Activated CD8-positive, alpha-beta memory T cell treated with anti-CD3 and anti-CD28 coated beads, Interleukin-2, amount 50 U/mL, for 48 hours (primary cell): Measurements from ENCODE around the gene GGT1.
"Not testable (repeated sequence)": the region's sequence is repeated elsewhere in the genome, so short reads cannot be mapped to it uniquely, and the experiment has no call there.

Experiments used
- DNase-seq: peaks from one replicate; pipeline ENCODE4 v3.0.0-alpha.2; 2020

The GGT1 gene

DNA sequence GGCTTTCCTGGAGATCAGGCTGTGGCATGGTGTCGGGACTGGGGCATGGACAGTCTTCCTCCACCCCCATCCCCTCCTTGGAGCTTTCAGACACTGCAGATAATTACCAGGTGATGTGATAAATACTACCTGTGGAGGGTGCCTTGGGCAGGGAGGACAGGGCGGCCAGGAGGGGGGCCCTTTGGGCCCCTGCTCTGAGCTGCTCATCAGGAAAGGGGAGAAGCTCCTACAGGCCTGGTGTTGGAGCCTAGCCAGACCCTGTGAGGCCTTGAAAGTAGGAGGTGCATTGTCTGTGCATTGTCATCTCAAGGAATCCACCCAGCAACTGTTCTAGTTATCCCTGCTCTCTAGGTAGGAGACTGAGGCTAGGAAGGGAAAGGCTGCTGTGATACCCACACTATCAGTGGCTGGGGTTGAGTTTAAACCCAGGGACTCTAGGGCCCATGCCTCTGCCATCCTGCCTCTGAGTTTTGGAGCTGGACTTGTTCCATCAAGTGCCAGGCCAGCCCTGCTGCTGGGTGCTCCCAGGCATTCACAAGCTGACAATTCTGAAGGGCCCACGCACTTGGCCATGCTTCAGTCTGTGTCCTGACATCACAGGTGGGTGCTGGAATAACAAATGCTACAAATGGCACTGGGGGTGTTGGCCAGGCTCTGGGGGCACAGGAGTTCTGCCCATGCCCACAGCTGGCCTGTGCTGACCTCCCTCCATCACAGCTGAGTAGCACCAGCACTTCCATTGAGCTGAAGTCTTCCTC, 2.9 kb upstream of the GGT1 start:
- DNase-seq, result not testable (repeated sequence)

DNA sequence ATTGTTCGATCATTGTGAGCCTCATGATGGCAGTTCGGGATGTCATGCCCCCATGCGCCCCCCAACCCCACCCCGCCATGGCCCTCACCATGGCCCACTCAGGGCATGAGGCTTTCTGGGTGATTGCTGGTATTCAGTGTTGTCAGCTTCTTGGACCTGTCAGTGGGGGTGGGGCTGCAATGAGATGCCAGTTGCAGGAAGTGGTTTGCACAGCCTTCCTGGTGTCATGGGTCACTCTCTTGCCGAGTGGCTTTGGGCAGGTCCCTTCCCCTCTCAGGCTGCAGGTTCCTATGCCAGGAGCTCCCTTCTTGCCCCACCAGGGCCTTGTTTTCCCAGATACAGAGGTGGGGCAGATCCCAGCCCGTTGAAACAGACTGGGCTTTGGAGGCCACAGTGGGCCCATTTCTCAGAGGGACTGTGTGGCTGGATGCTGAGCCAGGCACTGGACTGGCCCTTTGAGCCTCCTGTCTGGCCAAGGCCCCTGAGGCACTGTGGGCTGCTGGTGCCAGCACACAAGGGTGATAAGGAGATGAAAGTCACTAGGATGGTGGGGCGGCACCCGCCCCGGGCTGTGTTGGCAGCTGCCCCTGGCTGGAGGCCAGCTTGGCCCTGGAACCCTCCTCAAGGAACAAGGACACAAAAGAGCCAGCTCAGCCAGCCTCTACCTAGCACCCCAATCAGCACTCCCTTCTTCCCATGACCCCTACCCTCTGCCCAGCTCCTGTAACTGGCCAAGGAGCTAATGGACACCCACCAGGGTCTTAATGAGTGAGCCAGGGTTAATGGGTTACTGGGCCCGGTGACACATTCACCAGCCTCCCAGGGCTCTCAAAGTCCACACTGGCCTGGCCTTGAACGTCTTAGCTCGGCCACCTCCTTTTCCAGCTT, 1.5 kb upstream of the GGT1 start:
- no peak for DNase-seq

DNA sequence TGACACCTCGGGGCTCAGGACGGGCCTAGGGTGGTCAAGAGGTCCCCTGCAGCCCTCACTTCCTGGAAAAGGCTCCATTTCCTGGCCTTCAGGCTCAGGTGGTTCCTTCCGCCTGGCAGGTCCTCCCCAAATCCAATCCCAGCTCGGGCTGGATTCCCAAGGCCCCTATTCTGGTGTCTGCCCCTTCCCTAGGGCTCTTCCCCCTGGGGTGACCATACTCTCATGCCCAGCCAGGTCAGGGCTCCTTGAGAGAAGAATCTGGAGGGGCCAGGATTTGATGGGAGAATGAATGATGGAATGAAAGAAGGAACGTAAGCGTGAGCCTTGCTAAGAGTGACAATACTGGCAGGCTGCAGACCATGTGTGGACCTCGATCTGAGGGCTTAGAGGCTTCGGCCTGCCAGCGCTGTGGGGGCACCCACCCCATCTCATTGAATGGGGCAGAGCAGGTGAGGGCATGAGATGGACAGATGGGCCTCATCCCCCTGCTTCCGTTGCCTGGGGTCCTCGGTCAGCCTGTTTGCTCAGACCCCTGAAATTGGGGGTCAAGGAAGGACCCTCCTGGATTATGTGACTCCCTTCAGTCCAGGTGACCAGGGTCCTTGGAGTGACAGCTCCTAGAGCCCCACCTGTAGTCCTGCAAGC, 766 bp upstream of the GGT1 start:
- not testable (repeated sequence) for DNase-seq

DNA sequence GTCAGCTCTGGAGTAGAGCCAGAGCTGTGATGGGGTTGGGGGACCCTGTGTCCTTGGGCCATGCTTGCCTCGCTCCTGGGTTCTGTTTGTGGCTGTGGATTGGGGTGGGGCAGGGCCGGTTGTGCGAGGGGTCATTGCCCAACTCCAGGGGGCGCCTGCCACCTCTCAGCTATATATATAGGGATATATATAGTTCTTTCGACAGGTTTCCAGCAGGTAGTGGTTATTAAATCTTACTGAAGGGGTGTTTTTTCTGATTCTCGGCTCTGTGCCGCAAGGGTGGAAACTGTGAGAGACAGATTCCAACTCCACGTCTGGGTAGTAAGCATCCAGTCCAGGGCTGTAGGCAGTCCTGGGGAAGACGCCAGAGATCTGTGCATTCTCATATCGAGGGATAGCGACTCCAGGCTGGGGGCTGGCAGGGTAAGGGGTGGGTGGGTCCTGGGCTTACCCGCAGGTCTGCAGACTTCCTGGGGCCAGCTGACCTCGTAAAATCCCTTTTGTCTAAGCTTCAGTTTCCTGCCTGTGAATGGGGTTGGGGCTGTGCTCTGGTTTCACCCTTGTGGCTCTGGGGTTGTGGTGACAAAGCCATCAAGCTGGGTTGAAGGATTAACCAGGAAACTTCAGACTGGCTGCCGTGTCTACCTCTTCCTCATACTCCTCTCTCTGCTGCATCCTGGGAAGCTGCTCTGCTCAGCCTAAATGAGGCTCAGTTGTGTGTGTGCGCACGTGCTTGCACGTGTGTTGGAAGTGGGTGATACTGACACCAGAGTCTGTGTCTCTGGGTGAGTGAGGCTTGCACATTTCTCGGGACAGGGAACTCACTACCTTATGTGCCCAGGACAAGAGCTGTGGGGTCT, 1.0 kb downstream of the GGT1 start:
- not testable (repeated sequence) for DNase-seq

DNA sequence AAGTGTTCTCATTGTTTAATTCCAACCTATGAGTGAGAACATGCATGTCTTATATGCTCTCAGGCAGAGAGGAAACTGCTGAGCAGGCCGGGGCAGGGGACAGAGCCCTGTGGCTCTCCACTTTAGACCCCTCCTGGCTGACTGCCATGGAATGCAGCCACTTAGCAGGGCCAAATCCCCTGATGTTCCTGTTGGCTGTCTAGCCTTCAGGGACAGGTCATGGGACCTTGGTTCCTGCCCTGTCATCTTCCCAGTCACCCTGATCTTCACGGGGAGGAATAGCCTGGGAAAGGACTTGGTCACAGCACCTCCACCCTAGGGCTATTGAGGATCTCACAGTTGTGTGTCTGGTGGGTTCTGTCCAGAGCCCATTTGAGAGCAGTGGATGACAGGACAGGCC, 3.3 kb downstream of the GGT1 start:
- not testable (repeated sequence) for DNase-seq

DNA sequence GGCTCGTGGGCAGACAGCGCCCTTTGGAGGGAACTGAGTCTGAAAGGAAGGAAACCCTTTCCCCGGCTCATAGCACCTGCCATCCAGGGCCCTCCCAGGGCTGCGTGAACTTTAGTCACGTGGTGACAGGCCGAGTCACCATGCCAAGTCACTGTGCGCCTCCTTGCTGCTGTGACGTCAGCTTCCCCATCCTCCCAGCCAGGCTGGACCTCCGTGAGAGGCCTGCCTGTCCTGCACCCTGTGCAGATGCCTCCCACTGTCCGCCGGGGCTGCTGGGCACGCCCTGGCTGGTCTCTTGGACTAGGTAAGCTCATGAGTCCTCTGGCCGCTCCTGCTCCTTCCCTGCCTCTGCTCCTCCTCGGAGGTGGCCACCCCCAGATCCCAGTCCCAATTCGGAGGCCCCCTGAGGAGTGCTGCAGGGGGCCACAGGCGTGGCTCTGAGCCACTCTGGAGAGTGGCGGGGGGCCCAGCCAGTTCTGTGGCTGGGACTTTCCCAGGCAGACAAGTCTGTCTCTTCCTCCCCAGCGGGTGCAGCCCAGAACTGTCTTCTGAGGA, 4.5 kb downstream of the GGT1 start:
- DNase-seq, result peak; percentile 79

DNA sequence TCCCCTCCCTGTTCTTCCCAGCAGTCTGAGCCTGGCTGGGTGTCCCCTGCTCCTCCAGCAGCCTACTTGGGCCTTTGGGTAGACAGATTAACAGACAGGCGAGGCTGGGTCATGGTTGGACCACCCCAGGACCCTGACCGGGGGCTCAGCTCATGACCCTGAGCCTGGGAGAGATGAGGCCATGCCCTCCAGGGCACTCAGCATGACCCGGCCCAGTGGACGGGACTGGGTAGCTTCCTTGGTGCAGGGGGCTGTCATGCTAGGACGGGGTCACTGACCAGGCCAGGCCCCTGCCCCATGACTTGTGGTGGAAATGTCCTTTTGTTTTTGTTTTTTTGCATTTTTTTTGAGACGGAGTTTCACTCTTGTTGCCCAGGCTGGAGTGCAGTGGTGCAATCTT, 5.3 kb downstream of the GGT1 start:
- DNase-seq, result not testable (repeated sequence)

DNA sequence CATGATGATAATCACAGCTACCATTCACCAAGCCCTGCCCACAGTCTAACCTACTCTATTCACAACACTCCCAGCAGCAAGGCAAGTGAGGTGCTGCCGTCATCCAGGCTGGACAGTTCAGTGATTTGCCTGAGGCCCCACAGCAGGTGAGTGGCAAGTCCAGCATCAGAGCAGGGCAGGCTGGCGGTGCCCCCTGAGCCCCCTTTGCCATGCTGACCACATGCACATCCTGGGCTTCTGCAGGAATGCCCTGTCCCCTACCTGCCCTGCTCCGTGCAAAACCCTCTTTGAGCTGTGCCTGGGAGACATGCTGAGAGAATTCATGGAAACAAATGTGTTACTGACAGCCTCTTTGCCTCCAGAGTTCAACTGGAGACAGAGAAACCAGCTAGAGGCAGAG, 6.9 kb downstream of the GGT1 start:
- not testable (repeated sequence) for DNase-seq

DNA sequence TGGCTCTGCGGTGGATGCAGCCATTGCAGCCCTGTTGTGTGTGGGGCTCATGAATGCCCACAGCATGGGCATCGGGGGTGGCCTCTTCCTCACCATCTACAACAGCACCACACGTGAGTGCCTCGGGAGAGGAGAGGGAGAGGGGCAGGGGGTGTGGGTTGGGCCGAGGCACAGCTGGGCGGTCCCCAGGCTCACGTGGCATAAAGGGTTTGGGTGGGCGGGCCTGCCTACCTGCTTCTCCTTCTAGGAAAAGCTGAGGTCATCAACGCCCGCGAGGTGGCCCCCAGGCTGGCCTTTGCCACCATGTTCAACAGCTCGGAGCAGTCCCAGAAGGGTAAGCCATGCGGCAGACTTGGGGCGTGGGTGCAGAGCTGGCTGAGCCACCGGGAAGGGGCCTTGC, 11.8 kb downstream of the GGT1 start:
- not testable (repeated sequence) for DNase-seq

DNA sequence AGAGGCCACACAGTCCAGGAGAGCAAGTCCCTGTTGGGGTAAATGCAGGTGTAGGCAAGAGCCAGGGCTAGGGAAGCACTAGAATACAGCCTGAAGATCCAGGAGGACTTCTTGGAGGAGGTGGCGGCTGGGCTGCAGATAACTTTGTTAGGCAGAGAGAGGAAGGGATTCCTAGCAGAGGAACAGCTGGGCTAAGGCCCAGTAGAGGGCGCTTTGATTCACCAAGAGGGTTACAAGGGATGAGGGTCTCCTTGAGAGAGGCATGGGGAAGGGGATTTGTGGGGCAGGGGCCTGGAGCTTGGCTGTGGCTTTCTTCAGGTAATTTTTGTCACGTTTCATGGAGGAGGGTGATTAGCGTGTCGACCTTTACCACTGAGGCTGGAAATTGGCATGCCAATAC, 18.3 kb downstream of the GGT1 start:
- not testable (repeated sequence) for DNase-seq

DNA sequence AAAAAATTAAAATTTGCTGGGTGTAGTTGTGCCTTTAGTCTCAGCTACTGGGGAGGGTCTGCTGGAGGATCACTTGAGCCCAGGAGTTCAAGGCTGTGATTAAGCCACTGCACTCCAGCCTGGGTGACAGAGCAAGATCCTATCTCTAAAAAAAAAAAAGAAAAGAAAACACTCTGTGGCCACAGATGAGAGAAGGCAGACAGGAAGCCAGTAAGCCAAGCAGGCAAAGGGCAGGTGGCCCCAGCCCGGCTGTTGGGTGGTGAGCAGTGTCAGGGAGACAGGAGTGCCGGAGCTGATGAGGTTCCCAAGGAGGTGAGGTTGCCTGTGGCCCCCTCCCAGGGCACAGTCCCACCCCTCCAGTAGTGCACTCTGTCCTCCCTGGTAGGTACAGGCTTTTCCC, 19.6 kb downstream of the GGT1 start:
- not testable (repeated sequence) for DNase-seq

DNA sequence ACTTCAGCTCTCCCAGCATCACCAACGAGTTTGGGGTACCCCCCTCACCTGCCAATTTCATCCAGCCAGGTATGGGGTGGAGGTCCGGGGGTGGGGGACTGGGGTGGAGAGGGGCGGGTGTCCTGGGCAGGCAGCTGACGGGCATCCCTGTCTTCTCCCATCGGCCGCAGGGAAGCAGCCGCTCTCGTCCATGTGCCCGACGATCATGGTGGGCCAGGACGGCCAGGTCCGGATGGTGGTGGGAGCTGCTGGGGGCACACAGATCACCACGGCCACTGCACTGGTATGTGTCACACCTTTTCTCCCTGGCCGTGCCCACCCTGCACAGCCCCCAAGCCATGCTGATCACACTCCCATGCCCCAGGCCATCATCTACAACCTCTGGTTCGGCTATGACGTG, 24.9 kb downstream of the GGT1 start:
- DNase-seq, result not testable (repeated sequence)

DNA sequence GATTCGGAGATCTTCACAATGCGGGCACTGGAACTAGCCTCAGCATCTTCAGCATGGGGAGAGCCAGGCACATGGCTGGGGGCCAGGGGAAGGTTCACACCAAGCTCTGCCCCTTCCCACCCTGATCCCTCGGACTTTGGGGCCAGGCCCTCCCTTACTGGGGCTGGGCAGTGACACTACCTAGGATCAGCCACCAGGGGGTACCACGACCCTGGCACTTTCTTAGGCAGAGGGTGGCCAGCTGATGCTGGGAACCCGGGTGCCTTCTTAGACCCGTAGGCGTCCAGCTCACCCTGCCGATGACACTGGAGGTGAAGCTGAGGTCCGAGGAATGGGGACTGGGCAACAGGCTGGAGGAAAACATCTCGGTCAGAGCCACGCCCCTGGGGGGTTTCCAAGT, 26.1 kb downstream of the GGT1 start:
- DNase-seq, result peak; percentile 59

DNA sequence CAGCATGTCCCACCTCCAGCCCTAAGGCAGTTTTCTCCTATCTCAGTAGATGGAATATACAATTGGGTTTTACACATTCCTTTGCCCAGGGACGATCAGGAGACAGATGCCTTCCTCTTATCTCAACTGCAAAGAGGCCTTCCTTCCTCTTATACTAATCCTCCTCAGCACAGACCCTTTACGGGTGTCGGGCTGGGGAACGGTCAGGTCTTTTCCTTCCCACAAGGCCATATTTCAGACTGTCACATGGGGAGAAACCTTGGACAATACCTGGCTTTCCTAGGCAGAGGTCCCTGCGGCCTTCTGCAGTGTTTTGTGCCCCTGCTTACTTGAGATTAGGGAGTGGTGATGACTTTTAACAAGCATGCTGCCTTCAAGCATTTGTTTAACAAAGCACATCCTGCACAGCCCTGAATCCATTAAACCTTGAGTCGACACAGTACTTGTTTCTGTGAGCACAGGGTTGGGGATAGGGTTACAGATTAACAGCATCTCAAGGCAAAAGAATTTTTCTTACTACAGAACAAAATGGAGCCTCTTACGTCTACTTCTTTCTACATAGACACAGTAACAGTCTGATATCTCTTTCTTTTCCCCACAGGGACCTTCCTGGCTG, 27.9 kb downstream of the GGT1 start:
- DNase-seq, result not testable (repeated sequence)

DNA sequence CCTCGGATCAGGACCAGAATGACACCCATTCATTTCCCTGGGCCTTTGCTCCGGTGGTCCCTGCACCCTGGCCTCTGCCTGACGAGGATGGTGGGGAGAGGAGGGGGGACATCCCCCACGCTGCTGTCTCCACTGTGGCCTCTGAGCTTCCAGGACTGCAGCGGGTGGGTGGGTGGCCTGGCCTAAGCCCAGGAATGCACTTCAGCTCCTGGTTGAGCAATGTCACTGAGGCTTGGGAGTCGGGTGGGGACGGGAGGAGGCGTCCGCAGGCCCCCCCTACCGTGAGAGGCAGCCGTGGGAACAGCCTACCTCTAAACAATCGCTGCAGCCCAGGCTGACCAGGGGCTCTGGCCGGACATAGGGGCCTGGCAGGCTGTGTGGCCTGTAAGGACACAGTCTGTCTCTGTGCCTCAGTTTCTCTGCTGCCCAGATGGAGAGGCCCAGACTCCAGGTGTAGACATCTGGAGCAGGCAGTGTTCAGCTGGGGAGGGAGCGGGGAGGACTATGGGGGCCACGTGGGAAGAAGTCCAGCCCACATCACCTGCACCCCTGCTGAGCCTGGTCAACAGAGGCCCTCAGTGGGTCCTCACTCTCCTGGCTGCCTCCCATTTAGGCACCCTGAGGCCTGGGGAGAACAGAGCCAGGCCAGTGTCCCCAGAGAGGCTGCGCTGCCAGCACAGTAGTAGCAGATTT, 28.6 kb downstream of the GGT1 start:
- DNase-seq, result not testable (repeated sequence)

DNA sequence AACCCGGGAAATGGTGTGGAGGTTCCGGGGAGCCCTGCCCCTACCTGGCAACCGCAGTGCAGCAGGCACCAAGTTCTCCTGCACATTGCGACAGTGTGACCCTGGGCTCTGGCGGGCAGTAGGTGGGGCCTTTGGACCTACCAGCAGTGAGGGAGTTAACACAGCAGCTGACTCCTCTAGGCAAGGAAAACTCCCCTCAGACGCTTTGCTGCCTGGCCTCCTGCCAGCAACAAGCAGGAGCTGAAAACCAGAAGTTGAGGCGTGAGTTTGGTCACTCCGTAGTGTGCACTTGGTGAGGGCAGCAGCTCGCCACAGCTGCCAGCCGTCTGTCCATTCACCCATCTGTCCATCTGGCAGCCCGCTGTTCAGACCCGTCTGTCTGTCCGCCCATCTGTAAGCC, 29.6 kb downstream of the GGT1 start:
- not testable (repeated sequence) for DNase-seq

DNA sequence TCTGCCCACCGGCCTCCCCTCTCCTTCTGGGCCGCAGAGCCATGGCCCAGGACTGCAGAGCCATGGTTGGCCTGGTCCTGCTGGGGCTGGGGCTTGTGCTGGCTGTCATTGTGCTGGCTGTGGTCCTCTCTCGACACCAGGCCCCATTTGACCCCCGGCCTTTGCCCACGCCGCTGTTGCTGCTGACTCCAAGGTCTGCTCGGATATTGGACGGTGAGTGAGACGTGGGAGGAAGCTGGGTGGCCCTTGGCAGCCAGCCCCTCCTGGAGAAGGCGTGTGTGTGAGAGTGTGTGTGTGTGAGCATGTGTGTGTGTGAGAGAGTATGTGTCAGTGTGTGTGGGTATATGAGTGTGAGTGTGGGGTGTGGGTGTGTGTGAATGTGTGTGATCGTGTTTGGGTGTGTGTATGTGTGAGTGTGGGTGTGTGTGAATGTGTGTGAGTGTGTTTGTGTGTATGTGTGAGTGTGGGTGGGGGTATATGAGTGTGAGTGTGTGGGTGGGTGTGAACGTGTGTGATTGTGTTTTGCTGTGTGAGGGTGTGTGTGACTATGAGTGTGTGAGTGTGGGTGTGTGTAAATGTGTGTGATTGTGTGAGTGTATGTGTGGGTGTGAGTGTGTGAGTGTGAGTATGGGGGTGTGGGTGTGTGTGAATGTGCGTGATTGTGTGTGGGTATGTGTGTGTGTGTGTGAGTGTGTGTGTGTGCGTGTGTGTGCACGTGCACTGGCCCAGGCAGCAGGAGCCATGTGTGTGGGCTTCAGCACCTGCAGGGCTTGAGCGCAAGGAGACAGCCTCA, 30.4 kb downstream of the GGT1 start:
- DNase-seq, result not testable (repeated sequence)

DNA sequence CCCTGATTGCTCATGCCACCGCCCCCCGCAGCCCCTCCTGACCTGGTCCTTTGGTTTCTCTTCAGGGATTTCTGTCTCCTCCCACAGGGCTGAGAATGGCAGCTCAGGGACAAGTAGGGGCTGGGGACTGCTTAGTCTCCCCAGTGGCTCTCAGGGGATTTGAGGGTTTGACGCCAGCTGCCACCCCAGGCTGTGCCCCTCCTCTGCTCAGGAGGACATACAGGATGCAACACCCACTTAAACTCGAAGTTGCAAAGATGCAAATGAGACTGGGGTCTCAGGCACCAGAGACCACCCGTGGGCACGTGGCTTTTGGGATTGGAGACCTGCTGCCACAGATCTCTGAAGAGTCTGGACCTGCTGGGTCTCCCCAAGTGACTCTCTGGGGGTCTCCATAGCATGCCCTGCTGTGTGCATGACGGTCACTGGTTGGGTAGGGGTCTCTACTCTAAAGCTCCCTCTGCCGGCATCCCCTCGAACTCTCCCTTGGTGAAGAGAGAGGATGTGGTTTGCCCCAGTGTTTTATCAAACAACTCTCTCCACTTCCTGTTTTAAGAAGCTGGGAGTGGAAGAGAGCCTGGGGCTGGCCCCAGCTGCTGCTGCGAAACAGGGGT, 31.9 kb downstream of the GGT1 start:
- DNase-seq, result not testable (repeated sequence)

DNA sequence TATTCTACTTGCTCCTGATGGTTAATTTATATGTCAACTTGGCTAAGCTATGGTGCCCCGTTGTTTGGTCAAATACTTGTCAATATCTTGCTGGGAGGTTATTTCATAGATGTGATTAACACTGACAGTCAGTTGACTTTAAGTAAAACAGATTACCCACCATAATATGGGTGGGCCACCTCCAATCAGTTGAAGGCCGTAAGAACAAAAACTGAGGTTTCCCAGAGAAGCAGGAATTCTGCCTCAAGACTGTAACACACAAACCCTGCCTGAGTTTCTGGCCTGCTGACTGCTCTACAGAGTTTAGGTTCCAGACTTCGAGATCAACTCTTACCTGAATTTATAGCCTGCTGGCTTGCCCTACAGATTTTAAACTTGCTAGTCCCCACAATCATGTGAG, 33.5 kb downstream of the GGT1 start:
- DNase-seq, result not testable (repeated sequence)

DNA sequence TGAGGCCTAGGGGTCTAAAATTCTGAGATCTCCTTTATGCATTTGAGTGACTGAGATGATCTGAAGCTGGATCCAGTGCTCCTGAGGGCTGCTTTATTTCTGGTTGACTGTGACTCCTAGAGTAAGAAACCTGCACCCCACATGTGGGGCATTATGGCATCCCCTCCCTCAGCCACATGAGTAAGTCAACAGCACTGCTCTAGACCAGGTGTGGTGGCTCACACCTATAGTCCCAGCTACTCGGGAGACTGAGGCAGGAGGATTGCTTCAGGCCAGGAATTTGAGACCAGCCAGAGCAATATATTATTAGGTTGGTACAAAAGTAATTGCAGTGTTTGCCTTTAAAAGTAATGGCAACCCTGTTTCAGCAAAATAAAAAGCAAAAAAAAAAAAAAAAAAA, 39.3 kb downstream of the GGT1 start:
- not testable (repeated sequence) for DNase-seq
